ENCODE results near the gene HPS3.

DNA sequence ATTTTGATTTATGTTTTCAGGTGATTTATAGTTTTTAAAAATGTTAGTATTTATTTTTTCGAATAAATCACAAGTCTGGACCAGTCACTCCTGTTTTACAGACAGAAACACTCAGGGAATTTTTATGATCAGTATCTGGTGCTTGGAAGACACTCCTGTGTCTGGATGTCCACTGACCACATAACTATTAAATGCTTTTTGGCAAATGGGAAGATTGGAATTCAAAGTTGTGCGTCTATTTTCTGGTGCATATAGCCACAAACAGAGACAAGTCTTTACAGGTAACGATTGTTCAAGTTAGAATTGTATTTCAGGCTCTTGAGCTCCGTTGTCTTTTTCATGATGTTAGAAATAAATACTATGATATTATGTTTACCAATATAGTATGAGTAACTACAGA is 80.0 kb downstream of the HPS3 start:
- TF ChIP-seq, protein P1, sequence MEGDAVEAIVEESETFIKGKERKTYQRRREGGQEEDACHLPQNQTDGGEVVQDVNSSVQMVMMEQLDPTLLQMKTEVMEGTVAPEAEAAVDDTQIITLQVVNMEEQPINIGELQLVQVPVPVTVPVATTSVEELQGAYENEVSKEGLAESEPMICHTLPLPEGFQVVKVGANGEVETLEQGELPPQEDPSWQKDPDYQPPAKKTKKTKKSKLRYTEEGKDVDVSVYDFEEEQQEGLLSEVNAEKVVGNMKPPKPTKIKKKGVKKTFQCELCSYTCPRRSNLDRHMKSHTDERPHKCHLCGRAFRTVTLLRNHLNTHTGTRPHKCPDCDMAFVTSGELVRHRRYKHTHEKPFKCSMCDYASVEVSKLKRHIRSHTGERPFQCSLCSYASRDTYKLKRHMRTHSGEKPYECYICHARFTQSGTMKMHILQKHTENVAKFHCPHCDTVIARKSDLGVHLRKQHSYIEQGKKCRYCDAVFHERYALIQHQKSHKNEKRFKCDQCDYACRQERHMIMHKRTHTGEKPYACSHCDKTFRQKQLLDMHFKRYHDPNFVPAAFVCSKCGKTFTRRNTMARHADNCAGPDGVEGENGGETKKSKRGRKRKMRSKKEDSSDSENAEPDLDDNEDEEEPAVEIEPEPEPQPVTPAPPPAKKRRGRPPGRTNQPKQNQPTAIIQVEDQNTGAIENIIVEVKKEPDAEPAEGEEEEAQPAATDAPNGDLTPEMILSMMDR (IDR thresholded peaks at IDR 0.05), result no peak
- TF ChIP-seq EZH2phosphoT487 (IDR thresholded peaks at IDR 0.05), result no peak
- TF ChIP-seq EZH2 (IDR thresholded peaks at IDR 0.05), result no peak
